Activated CD4-positive, alpha-beta T cell treated with anti-CD3 and anti-CD28 coated beads, Interleukin-2, amount 50 U/mL, for 4 hours (primary cell): ENCODE measurements around the gene TM4SF1.

Experiments
- DNase-seq, 2 experiments: peaks; one replicate each; pipeline ENCODE4 v3.0.0-alpha.2; 2020

The TM4SF1 gene, protein sequence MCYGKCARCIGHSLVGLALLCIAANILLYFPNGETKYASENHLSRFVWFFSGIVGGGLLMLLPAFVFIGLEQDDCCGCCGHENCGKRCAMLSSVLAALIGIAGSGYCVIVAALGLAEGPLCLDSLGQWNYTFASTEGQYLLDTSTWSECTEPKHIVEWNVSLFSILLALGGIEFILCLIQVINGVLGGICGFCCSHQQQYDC

DNA sequence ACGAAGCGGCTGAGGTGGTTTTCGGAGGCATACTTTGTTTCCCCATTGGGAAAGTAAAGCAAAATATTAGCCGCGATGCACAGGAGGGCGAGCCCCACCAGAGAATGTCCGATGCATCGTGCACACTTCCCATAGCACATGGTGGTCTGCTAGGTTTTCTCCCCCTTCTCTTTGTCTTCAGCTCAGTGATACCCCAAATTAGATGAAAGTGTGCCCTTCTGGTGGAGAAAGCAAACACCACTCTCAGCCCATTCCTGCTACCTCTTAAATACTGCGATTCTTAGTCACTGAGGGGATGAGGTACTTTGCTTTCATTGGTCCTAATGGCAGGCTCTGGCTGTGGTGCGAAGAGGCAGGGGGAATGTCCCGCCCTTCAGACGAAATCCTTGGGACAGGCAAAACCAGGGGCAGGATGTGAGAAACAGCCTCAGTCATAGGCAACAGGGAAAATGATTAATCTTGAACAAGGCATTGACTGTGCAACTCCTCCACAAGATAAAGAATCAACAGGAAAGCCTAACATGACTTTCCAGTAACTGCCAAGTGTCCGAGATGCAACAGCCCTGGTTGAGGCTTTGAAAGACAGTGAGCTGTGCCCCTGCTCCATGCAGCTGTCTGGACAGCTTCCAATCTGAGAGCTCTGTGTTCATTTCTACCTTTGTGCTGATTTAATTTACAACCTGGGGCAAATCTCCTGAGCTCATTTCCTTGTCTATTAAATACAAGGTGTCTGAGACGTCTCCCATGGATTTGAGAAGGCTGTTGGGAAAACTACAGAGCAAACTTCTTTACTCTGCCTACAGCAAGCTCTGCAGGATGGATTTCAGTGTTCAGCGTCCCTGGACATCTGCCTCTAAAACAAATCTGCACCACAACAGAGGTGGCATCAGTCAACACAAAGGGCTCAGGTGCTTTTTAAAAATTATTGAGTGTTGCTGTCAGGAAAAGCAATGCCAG lies at the start of gene TM4SF1:
Gene TM4SF1 (minus strand): TSS at position 242 of the 957 bp plus-strand sequence. CDS start 102 bp downstream, at position 140.
- no peak for DNase-seq

- no peak for DNase-seq
Measured at GRCh38 chr3:149426325-149426724, 48.9 kb upstream of the TM4SF1 start.

GRCh38 chr3:149424918-149425317 lies 47.5 kb upstream of the TM4SF1 start:
- no peak for DNase-seq

DNA sequence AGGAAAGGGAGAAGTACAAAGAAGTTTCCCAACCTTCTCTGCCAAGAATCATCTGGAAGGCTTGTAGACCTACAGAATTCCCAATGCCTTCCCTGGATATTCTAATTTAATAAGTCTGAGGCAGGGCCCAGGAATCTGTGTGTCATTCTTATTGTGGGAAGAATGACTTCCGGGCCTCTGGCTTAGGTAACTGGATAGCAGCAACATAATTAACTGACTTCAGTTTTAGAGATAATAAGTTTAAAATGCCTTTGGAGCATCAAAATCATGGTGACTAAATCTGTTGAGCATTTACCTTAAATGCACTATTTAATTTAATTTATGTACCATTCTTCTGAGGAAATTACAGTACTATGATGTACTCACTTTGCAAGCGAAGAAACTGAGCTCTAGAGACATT lies 44.3 kb upstream of the TM4SF1 start:
- no peak for DNase-seq

DNA sequence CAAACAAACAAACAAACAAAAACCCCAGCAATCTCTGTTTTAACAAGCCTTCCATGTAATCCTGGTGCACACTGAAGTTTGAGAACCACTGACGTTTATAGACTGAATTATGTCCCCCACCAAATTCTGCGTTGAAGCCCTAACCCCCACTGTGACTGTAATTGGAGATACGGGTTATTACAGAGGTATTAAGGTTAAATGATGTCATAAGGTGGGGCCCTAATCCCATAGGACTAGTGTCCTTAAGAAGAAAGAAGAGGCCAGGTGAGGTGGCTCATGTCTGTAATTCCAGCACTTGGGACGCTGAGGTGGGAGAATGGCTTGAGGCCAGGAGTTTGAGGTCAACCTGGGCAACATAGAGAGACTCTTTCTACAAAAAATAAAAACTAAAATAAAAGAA lies 42.4 kb upstream of the TM4SF1 start:
- DNase-seq = no peak

DNA sequence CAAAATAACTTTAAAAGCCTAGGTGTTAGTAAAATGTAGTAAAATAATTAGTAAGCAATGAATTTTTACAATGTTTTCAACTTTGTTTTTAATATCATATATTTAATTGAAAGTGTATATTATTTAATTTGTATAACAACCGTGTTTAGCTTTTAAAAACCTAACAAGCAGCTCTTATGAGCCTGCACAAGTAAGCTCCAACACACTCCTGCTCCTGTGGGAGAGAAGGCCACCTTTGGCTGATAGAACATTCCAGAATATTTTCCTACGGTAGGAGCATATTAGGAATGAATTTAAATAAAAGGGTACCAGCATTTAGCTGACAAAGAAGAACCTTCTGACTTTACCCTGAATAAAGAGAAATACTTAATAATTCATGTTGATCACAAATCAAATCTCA lies 40.3 kb upstream of the TM4SF1 start:
- no peak for DNase-seq

DNA sequence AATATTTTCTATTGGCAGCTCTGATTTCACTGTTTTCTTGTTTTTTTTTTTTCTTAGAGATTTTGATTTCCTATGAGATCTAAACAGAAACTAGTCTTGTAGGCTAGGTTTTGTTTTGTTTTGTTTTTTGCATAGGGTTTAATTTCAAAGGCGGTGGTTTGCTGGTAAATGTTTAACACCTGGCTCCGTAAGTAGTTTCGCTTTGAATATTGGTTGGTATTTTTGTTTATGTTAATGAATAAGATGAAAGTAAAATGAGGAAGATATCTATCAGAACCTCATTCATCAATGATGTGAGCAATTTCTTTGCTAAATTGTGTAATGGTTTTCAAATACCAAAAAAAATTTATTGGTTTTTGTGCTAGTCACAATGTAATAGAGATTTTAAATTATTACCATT lies 39.7 kb upstream of the TM4SF1 start:
- no peak for DNase-seq

GRCh38 chr3:149415484-149415883 lies 38.0 kb upstream of the TM4SF1 start:
- DNase-seq = no peak

DNA sequence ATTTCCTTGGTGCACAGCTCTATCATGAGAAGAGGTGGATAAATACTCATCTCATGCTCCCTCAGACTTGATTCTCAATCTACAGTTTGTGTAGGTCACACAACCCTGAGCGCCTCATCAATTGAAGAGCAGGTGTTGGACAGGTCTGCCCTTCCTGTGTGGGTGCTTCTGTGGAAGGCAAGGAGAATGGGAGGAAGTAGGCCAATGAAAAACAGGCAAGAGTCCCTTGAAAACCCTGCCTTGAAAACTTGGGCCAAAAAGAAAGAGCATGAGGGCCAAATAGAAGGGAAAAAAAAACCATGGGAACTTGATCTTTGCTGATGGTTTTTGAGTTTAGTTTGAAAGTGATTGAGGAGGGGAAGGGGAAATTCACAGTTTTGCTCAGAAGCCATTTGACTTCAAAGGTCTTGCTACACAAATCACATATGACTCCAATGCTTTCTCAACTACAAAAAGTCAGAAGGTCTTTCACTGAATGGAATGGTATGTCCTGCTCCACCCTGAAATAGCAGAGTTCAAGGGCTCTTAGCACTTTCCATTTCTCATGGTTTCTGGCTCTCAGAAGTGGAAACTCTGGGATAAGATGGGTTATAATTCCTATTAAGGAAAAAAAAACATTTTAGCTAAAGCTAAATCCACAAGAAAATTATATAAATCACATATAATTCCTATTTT lies 37.2 kb upstream of the TM4SF1 start:
- no peak for DNase-seq

GRCh38 chr3:149411583-149411982 lies 34.1 kb upstream of the TM4SF1 start:
- no peak for DNase-seq

DNA sequence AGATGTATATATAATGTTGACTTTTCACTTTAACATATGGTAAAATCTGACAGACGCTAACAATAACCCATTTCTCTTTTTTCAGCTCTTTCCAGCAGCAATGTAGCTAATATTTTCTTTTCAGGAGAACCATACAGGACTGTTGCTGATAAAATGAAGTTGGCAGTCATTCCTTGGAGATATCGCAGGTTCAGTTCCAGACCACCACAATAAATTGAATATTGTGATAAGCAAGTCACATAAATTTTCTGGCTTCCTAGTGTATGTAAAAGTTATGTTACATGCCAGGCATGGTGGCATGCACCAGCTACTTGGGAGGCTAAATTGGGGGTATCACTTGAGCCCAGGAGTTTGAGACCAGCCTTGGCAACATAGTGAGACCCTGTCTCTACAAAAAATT lies 31.9 kb upstream of the TM4SF1 start:
- no peak for DNase-seq

DNA sequence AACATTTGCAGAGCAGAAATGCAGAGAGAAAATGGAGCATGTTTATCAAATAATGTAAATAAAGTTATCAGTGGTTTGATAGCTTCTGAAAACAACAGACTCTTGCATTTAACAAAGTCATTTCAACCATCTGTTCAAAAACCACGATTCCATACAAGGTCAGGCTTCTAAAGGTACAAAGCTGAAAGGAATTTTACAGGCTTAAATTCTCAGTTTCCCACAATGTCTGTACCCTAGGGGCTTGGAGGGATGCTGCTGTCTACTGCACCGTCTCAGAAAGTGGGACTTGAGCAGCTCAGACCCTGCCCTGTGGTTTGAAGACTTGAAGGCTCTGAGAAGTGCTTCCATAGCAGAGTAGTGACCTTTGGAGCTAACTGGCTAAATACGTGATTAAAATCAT lies 30.4 kb upstream of the TM4SF1 start:
- DNase-seq = no peak

- no peak for DNase-seq
Measured at GRCh38 chr3:149406244-149406752, 28.8 kb upstream of the TM4SF1 start.

DNA sequence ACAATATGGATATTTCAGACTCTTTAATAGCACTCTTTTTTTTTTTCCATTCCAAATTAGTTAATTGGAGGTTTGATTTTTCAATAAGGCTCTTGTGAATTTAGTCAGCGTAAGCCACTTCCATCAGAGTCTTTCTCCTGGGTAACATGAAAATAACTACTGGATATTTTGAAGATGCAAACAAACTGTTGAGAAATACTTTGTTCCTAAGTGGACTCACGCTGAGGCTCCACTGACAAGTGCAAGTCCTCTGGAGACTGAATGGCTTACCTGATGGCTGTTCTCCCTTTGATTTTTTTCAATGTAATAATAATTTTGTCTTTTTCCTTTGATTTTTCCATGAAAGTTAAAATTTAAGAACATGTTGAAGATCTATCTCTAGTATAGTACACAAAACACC lies 26.0 kb upstream of the TM4SF1 start:
- no peak for DNase-seq

- DNase-seq = no peak
Measured at GRCh38 chr3:149402481-149402880, 25.0 kb upstream of the TM4SF1 start.

DNA sequence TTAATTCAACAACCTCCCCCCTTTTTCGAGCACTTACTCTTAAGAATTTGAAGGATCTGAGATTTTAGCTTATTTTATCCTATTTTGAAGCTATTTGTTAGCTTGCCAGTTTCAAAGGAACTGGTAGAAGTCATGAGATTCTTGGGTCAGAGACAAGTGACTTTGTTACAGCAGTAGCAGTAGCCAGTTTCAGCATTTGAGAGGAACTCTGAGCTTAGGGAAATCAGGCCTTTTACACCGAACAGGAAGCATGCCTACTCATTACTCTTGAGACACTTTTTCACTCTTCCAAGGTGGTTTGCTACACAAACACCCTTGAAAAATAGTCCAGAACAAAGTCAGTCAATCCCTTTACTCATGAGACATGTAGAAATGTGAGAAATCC lies 24.5 kb upstream of the TM4SF1 start:
- no peak for DNase-seq

DNA sequence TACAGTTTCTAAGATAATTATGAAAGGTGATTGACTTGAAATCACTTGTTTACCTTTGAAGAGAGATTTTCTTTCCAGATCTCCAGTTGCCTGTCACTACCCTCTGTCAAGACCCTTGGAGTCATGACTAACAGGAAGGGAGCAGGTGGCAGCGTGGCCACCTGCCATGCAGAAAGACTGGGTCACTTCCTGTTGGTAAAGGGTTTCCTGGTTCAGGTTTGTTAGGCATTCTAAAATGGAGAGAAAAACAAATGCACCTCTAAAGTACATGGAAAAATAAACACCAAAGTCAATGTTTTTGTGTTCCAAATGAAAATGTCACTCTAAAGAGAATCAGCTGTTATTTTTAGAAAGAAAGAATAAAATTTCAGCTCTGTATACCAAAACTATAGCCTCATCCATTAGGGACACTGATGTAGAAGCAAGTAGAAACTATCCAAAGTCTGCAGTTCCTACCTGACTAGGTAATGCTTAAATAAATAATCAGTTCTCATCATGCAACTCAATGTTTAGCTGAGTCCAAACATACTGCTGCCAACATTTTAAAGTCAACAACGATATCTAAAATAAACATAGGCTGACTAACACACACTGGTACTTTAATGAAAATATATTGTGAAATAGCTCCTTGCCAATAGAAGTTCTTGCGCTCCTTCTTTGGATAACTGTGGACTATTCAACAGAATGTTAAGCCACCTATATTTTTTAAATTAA lies 23.9 kb upstream of the TM4SF1 start:
- DNase-seq = no peak

DNA sequence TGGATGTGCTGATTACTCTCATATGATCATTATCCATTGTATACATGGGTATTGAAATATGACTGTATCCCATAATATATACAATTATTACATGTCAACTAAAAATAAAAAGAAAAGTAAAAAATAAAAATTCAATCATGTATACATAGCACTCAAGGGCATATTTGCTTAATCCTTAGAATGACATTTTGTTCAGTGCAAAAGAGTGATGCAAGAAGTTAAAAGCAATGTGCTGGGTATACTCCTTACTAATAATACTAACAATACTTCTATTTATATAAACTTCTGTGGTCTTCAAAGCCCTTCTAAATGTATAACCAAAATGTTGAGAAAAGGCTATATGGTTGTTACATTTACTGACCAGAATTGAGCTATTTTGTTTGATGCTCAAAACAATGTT lies 23.2 kb upstream of the TM4SF1 start:
- no peak for DNase-seq

DNA sequence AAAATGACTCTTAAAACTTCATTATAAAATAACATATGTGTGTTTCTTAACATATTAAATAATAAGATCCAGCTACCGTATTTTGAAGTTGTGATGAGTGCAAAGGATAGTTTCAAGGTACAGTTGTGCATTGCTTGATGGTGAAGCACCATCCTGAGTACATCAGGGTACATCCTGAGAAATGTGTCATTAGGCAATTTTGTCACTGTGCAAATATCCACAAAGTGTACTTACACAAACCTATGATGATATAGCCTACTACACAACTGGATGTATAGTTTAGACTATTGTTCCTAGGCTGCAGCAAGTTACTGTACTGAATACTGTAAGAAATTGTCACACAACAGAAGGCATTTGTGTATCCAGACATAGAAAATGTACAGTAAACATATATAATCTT lies 20.8 kb upstream of the TM4SF1 start:
- no peak for DNase-seq

DNA sequence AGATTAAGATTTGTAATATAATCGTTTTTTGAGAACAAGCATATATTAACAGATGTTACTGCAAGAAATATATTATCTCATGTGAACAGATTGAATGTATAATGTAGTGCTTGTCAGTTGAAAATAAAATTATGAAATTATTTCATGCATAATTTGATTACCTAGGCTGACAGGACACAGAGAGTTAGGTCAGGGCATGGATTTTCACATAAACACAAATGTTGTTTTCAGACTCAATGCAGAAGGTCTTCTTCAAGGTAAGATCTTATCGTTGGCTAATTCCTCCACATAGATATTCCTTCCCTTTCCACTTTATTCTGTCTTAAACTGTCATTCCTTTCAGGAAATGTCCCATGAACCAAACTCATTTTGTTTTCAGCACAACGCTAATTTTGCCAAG lies 20.1 kb upstream of the TM4SF1 start:
- DNase-seq = no peak

GRCh38 chr3:149396476-149396875 lies 19.0 kb upstream of the TM4SF1 start:
- no peak for DNase-seq

DNA sequence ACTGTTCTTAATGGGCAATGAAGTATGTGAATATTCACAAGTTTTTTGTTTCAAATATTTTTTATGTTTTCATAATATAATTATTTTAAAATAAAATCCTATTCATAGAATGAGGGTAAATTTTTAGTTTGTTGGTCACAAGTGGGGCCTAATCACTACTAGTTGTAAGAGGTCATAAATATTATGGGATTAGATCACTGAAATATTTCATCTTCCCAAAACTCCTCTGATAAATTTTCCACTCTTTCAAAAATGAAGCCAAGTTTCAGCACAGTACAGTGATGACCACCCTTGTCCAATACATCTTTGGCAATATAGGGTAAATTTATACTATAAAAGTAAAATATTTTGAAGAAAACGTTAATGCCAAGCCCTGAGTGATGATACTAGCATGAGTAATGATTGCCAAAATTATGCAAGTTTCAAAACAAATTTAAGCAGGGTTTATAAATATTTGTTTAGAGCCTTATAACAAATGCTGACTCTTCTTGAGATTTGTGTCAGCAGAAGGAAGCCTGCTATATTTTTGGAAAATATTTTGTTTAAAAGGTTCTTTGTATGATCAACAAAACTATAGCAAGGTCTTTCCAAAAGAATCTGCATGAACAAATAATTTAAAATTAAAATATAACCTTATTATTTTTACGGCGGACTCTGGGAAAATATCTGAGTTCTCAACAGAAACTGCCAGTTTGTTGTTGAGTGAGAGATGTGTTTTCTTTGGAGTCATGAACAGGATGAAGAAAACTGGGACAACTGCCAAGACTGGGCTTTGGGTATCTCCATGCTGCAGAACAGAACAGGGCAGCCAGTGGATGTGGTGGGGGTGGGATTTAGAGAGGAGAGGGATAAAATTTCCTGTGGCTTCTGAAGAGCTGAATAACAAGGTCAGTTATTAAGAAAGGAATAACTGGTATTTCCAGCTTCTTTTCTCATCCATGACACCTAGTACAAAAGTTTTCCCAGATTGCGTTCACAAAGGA lies 17.9 kb upstream of the TM4SF1 start:
- DNase-seq = no peak
